GM23248 (cell line): Measurements from ENCODE around the gene SEZ6L.

Experiments used
- EZH2 ChIP-seq: fragments of 200-600 bp; sonication (generic); IDR thresholded peaks from 2 replicates; pipeline ENCODE4 v1.6.1; 2018; ENCODE audit warnings: antibody characterized with exemption, mild to moderate bottlenecking; ENCODE audit not compliant: insufficient read depth, poor library complexity, severe bottlenecking
- EZH2phosphoT487 ChIP-seq: fragments of 200-600 bp; sonication (generic); IDR thresholded peaks from 2 replicates; pipeline ENCODE4 v1.6.1; 2018; ENCODE audit warnings: antibody characterized with exemption, moderate library complexity, mild to moderate bottlenecking, low read depth; ENCODE audit not compliant: insufficient read depth

- TF ChIP-seq EZH2 (no peak), EZH2phosphoT487 (no peak)
Observed at GRCh38 chr22:26197425-26197824, 28.2 kb downstream of the SEZ6L start.
